Measurements from ENCODE around the gene RTEL1. TPM values are rescaled to one million over a fixed set of nuclear protein-coding genes. Genes with fewer than 3 reads are reported as not detected.
A peak's percentile ranks its signal among the peaks of the same experiment; 100 is the strongest.
"Not testable (repeated sequence)": the region's sequence is repeated elsewhere in the genome, so short reads cannot be mapped to it uniquely, and the experiment has no call there.

Gene RTEL1
- total and polyA plus RNA-seq, 7 donors: 3.6 to 44.3 (median 22.4) TPM

DNA sequence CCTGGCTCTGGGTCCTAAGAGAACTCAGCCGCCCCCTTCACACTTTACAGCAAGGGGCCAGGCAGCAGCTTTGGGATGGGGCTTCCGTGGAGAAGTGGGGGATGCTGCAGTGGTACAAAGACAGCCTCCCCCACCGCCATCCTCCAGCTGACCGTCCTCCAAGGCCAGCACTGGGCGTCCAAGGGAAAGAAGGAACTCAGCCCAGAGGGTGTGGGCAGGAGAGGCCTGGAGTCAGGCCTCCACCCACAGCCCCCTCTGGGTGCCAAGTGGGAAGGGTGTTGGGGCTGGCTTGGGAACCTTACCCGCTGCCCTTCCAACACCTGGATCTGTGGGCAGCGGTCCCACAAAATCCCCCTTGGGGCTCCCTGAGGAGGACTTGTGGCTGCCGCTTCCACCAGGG, 18.0 kb upstream of the RTEL1 start:
- DNase-seq: no peak

DNA sequence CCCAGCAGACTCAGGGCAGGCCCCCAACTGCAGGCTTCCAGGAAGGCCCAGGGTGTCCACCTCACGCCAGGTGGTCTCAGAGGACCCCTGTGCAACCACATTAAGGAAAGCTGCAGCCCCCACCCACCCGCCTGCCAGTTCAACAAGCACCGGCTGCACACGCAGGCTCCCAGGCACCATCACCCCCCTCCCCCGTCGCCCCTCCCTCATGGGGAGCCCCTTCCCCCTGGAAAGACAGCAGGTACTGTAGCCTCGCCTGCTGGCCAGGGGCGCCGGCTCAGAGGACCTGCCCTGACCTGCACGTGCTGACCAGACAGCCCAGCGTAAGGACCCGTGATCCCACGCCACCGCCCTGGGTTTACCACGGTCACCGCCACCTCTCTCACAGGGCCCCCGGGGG, 17.4 kb upstream of the RTEL1 start:
- Histone ChIP-seq H3K4me3 (peak overlapping the region in 3 of 4 donors; percentile 9 to 17 (median 11)), H3K27ac (peak overlapping the region in 1 of 4 donors; percentile 17), H3K4me1 (peaks cover 0 to 15% (median 10%) of the 10 kb centered on the region in 4 donors)
- H3K36me3 ChIP-seq; H3K9me3 ChIP-seq; DNase-seq; H3K27me3 ChIP-seq; intact Hi-C loops (cut with DNase I): not testable (repeated sequence)
- WGBS, 2 donors: 28 to 48% methylated on average over 17 of the region's 17 CpGs

More for the DNA sequence above, 18.0 kb upstream of the RTEL1 start:
- Histone ChIP-seq H3K9me3 (no peaks in the 10 kb centered on the region), H3K4me1 (peaks cover 0 to 15% (median 10%) of the 10 kb centered on the region in 4 donors), H3K27me3 (no peaks in the 10 kb centered on the region), H3K4me3 (peak overlapping the region in 3 of 4 donors; percentile 9 to 17 (median 11)), H3K27ac (peak overlapping the region; percentile 23 to 52 (median 39)), H3K36me3 (no peaks in the 10 kb centered on the region)
- intact Hi-C loops (cut with DNase I): no loop called here
- TF ChIP-seq POLR2A (IDR thresholded peaks at IDR 0.05) (no peak), POLR2AphosphoS5 (IDR thresholded peaks at IDR 0.05) (no peak), EP300 (IDR thresholded peaks at IDR 0.05) (no peak)
- TF ChIP-seq, protein P1, sequence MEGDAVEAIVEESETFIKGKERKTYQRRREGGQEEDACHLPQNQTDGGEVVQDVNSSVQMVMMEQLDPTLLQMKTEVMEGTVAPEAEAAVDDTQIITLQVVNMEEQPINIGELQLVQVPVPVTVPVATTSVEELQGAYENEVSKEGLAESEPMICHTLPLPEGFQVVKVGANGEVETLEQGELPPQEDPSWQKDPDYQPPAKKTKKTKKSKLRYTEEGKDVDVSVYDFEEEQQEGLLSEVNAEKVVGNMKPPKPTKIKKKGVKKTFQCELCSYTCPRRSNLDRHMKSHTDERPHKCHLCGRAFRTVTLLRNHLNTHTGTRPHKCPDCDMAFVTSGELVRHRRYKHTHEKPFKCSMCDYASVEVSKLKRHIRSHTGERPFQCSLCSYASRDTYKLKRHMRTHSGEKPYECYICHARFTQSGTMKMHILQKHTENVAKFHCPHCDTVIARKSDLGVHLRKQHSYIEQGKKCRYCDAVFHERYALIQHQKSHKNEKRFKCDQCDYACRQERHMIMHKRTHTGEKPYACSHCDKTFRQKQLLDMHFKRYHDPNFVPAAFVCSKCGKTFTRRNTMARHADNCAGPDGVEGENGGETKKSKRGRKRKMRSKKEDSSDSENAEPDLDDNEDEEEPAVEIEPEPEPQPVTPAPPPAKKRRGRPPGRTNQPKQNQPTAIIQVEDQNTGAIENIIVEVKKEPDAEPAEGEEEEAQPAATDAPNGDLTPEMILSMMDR (IDR thresholded peaks at IDR 0.05): no peak
- 78 to 84% methylated on average over 8 of the region's 8 CpGs for WGBS, 2 donors

GRCh38 chr20:63641146-63641791, 16.8 kb upstream of the RTEL1 start:
- intact Hi-C loops (cut with DNase I): no loop called here

GRCh38 chr20:63641792-63642523, 16.2 kb upstream of the RTEL1 start:
- no peaks in the 10 kb centered on the region for H3K36me3 ChIP-seq
- H3K27me3 ChIP-seq: no peaks in the 10 kb centered on the region
- H3K9me3 ChIP-seq: no peaks in the 10 kb centered on the region
- TF ChIP-seq POLR2AphosphoS5 (IDR thresholded peaks at IDR 0.05) (no peak), EP300 (IDR thresholded peaks at IDR 0.05) (no peak), POLR2A (IDR thresholded peaks at IDR 0.05) (no peak)
- TF ChIP-seq, protein P1 (IDR thresholded peaks at IDR 0.05): peak in 3 of 4 experiments; percentile 20 to 29 (median 28)
- intact Hi-C loops (cut with DNase I): no loop called here
- peaks cover 0 to 15% (median 10%) of the 10 kb centered on the region in 4 donors for H3K4me1 ChIP-seq
- H3K4me3 ChIP-seq: peak overlapping the region; percentile 28 to 57 (median 54)
- peak; percentile 91 for DNase-seq
- 2% methylated on average over 86 of the region's 86 CpGs for WGBS, 2 donors
- peak overlapping the region; percentile 69 to 77 (median 74) for H3K27ac ChIP-seq

More at GRCh38 chr20:63641146-63641791, 16.8 kb upstream of the RTEL1 start:
- Histone ChIP-seq H3K27me3 (no peaks in the 10 kb centered on the region), H3K36me3 (no peaks in the 10 kb centered on the region), H3K9me3 (no peaks in the 10 kb centered on the region), H3K4me1 (peaks cover 0 to 15% (median 10%) of the 10 kb centered on the region in 4 donors), H3K27ac (peak overlapping the region; percentile 69 to 77 (median 74)), H3K4me3 (peak overlapping the region; percentile 19 to 57 (median 54))
- TF ChIP-seq POLR2AphosphoS5 (IDR thresholded peaks at IDR 0.05) (peak in 2 of 4 donors; percentile 9 to 21), POLR2A (IDR thresholded peaks at IDR 0.05) (no peak)
- 6 to 21% methylated on average over 42 of the region's 47 CpGs for WGBS, 2 donors
- no peak for DNase-seq

- Histone ChIP-seq H3K4me3 (peak overlapping the region in 3 of 4 donors; percentile 50 to 54 (median 52)), H3K27ac (peak overlapping the region; percentile 49 to 76 (median 60)), H3K36me3 (no peaks in the 10 kb centered on the region), H3K27me3 (no peaks in the 10 kb centered on the region), H3K4me1 (peaks cover 0 to 15% (median 10%) of the 10 kb centered on the region in 4 donors), H3K9me3 (no peaks in the 10 kb centered on the region)
- 17 to 41% methylated on average over 29 of the region's 29 CpGs for WGBS, 2 donors
- intact Hi-C loops (cut with DNase I): no loop called here
- no peak for TF ChIP-seq POLR2A (IDR thresholded peaks at IDR 0.05)
- TF ChIP-seq POLR2AphosphoS5 (IDR thresholded peaks at IDR 0.05): no peak
- TF ChIP-seq, protein P1 (IDR thresholded peaks at IDR 0.05): no peak
- TF ChIP-seq EP300 (IDR thresholded peaks at IDR 0.05): no peak
- DNase-seq: no peak
These were observed 15.4 kb upstream of the RTEL1 start for GRCh38 chr20:63642527-63643247.
